GM21717 (cell line): ENCODE results near the gene ECHS1.
"Not testable (repeated sequence)": the region's sequence is repeated elsewhere in the genome, so short reads cannot be mapped to it uniquely, and the experiment has no call there.

Source experiments
- ATAC-seq: cut with Tn5 transposase; IDR thresholded peaks from one replicate; pipeline ENCODE4 v1.9.1; 2021; ENCODE audit warnings: mild to moderate bottlenecking, moderate library complexity; ENCODE audit not compliant: unreplicated experiment

ECHS1 gene

DNA sequence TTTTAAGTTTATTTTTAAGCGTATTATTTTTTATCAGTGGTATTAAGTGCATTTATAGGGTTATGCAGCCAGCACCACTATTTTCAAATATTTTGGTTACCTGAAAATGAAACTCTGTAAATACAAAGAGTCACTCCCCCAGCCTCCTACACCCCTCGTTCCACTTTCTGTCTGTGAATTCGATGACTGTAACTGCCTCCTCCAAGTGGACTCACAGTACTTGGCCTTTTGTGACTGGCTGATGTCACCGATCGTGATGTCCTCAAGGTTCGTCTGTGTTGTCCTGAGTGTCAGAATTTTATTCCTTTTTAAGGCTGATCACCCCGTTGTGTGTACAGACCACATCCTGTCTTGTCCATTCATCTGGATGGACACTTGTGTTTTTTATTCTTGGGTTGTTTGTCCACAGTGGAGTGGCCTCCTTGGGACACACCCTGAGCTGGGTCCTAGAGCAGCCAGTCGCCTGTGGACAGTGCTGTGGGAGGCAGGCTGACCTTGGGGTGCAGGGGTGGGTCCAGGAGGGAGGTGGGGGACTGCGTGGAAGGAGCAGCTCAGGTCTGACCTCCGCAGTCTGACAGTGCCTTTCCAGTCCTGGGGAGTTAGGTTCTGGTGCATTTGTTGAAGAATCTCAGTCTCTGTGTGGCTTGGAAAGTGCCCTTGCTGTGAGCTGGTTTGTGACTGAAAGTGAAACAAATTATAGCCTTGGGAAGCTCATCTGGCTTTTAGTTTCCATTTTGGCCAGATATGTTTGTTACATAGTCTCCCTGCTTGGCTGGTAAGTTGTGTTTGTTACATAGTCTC lies 27.7 kb upstream of the ECHS1 start:
- ATAC-seq = peak; percentile 79

GRCh38 chr10:133399123-133399601 lies 26.0 kb upstream of the ECHS1 start:
- ATAC-seq = no peak

- ATAC-seq = no peak
Observed at GRCh38 chr10:133397938-133398337, 24.8 kb upstream of the ECHS1 start.

DNA sequence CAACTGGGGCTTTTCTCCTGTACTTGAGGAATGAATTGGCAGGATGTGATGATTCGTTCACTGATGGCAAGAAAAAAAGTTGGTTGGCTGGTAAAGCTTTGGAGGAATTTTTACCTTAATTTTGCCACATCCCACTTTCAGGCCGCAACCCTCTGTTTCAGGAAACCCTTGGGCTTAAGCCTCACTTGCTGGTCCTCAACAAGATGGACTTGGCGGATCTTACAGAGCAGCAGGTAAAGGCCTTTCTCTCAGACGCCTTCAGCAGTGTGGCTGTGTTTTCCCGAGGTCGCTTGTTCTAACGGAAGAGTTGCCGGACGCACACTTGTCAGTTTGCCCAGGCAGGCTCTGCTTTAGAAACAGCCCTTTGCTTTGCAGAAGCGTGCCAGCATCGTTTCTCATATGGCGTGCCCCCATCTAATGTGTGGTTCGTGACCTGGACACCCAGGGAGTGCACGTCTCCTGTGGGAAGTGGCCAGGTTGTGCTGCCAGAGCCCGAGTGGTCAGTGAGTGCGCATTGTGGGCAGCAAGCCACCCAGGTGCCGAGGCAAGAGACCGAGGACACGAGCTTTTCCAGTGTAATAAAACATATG lies 23.0 kb upstream of the ECHS1 start:
- no peak for ATAC-seq

DNA sequence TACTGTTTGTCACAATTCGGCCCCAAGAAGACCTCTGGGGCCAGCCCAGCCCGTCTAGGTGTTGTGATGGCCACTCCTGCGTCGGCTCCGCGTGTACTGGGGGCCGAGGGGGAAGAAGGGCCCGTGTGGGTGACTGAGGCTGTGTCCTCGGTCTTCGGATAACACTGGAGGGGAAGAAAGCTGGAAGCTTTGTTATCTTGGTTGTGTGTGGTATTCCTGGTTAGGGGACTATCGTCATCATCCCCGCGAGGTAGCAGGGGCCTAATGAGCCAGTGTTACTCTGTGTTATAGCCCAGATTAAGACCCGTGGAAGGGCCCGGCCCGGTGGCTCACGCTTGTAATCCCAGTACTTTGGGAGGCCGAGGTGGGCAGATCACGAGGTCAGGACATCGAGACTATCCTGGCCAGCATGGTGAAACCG lies 21.7 kb upstream of the ECHS1 start:
- ATAC-seq = no peak

GRCh38 chr10:133394064-133394663 lies 21.0 kb upstream of the ECHS1 start, which contains the start of gene MTG1:
Gene MTG1, plus strand, starts transcription at chr10:133394157. Its CDS starts 64 bp downstream, at chr10:133394221.
- peak; percentile 62 for ATAC-seq

GRCh38 chr10:133393401-133394063 lies 20.4 kb upstream of the ECHS1 start:
- ATAC-seq = no peak

DNA sequence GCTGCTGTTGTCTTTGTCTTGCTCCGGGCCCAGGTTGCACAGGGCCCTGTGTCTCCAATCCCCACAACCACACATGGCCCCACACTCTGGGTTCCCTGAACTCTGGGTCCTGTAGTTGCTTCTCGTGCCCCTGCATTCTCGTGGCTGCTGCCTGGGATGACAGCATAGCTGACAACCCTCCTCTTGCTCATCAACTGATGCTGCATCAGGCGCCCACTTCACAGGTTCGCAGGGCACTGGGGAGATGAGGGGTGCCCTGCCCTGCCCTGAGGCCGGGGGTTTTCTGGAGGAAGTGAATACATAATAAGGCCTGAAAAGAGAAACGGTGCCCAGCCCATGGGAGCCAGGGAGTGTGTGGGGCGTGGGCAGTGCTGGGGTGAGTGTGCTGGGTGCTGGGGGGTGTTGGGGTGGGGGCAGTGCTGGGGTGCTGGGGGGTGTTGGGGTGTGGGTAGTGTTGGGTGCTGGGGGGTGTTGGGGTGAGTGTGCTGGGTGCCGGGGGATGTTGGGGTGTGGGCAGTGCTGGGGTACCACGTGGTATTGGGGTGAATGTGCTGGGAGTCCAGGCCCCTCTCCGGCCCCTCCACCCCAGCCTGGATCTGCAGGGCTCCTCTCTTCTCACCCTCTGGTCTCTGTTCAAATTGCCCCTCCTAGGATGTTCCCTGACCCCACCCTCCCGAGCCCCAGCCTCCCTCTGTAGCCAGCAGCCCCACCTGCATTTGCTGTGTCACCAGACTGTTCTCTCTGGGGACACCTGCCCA lies 18.8 kb upstream of the ECHS1 start:
- ATAC-seq = no peak

- no peak for ATAC-seq
Observed at GRCh38 chr10:133391249-133391635, 18.1 kb upstream of the ECHS1 start.

- ATAC-seq = no peak
Observed at GRCh38 chr10:133390597-133391248, 17.6 kb upstream of the ECHS1 start.

DNA sequence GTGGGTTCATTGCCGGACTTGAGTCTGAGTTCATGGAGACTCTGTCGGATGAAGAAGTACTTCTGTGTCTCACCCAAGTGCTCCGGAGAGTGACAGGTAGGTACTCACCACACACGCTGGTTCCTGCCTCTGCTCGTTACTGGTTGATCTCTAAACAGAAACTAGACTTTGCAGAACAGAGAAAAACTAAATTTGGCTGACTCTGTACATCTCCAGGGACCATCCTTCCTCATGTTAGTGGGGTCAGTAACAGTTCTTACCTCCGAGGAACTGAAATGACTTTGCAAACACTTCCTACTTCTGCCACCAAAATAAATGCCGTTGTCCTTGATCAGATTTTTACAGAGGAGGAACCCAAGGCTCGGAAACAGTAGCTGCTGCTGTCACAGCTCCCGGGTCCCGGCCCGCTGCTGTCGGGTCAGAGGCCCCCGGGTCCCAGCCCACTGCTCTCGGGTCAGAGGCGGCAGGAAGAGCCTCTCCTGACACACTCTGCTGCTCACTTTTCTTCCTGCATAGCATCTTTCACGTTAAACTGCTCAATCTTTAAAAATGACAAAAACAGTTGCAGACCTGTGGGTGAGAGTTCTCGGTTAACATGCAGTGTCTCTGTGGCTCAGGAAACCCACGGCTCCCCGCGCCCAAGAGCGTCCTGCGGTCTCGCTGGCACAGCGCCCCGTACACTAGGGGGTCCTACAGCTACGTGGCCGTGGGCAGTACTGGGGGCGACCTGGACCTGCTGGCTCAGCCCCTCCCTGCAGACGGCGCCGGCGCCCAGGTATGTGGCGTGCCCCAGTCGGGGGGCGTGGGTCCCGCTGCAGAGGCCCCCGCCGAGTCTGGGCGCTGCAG lies 16.0 kb upstream of the ECHS1 start:
- ATAC-seq = peak; percentile 83

- no peak for ATAC-seq
Observed at GRCh38 chr10:133388236-133388972, 15.2 kb upstream of the ECHS1 start.

DNA sequence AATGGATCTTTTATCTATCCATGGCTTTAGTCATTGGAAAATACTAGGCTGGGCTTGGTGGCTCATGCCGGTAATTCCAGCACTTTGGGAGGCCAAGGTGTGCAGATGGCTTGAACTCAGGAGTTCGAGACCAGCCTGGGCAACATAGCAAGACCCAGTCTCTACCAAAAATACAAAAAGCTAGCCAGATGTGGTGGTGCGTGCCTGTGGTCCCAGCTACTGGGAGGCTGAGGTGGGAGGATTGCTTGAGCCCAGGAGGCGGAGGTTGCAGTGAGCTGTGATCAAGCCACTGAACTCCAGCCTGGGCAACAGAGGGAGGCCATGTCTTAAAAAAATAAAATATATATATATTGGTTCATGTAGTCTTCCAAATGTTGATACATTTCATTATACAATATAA lies 13.8 kb upstream of the ECHS1 start:
- not testable (repeated sequence) for ATAC-seq

DNA sequence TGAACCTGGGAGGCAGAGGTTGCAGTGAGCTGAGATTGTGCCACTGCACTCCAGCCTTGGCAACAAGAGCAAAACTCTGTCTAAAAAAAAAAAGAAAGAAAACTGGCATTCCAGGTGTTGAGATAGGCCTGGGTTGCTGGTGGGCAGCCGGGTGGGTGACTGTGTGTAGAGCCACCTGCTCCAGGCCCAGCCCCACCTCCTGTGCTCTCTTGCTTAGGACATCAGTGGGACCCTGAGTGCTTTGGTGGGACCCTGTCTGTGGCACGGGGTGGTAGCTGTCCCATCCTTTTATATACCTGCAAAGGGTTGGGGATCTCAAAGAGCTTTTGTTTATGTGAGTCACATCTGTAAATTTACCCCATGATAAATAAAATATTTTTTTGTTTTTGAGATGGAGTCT lies 12.1 kb upstream of the ECHS1 start:
- ATAC-seq = no peak

DNA sequence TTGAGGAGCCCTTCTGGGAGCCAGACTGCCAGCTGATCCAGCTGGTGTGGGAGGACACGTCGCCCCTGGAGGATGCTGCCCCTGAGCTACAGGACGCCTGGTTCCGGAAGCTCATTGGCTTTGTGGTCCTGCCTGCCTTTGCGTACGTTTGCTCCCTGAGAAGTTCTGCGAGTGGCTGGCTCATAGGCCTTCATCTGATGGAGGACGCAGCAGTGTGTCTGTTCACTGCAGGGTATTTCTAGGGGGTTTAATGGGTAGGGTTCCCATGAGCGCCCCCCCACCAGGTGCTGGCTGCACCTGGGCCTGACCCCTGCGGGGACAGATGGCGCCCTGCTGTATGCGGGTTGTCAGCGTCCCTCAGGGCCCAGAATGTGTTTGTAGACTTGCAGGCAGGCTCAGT lies 10.9 kb upstream of the ECHS1 start:
- ATAC-seq = no peak

- ATAC-seq = no peak
Observed at GRCh38 chr10:133383551-133383950, 10.4 kb upstream of the ECHS1 start.

DNA sequence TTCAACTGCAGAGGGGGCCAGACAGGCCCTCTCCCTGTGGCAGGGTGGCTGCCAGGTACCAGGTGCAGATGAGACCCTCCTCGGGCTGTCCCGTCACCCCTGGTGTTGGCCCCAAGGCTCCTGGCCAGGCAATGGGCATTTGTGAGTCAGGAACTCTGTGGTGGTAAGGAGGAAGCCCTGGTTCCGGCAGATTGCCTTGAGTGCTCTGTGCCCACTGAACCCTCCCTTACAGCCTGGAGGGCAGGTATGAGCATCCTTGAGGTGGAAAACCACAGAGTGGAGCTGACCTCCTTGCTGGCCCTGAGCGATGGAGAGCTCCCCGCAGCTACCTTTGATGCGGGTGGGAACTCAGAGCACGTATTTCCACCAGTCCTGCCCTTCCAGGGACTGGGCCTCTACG lies 7.9 kb upstream of the ECHS1 start:
- ATAC-seq = no peak

GRCh38 chr10:133379801-133380666 lies 6.9 kb upstream of the ECHS1 start:
- peak; percentile 4 for ATAC-seq
